H9 (cell line): Measurements from ENCODE around the gene JAG2. TPM values are rescaled to one million over a fixed set of nuclear protein-coding genes. Genes with fewer than 3 reads are reported as not detected.

Experiments used
- DNase-seq: peaks from one replicate; pipeline ENCODE4 v3.0.0-alpha.2; 2017
- H2AFZ ChIP-seq: one replicate; pipeline ENCODE4 v1.6.1; 2013; ENCODE audit warnings: mild to moderate bottlenecking, low read length, control low read depth, moderate library complexity
- H2AK5ac ChIP-seq: 2 replicates; pipeline ENCODE4 v1.6.1; 2013; ENCODE audit warnings: low read length, control low read depth, mixed read lengths; ENCODE audit not compliant: insufficient read length
- H2BK120ac ChIP-seq: one replicate; pipeline ENCODE4 v1.6.1; 2013; ENCODE audit warnings: low read depth, mild to moderate bottlenecking, low read length, control low read depth, inconsistent platforms; ENCODE audit not compliant: poor library complexity, severe bottlenecking
- H2BK12ac ChIP-seq: 2 replicates; pipeline ENCODE4 v1.6.1; 2013; ENCODE audit warnings: low read length, control low read depth, mixed read lengths, low read depth; ENCODE audit not compliant: insufficient read length
- H2BK15ac ChIP-seq: 2 replicates; pipeline ENCODE4 v1.6.1; 2013; ENCODE audit warnings: low read depth, low read length, control low read depth
- H2BK20ac ChIP-seq: one replicate; pipeline ENCODE4 v1.6.1; 2013; ENCODE audit warnings: low read depth, mild to moderate bottlenecking, low read length, control low read depth, inconsistent platforms; ENCODE audit not compliant: poor library complexity, severe bottlenecking
- H2BK5ac ChIP-seq: 2 replicates; pipeline ENCODE4 v1.6.1; 2013; ENCODE audit warnings: low read length, control low read depth, mixed read lengths; ENCODE audit not compliant: insufficient read length
- H3K14ac ChIP-seq: 2 replicates; pipeline ENCODE4 v1.6.1; 2013; ENCODE audit warnings: low read length, control low read depth; ENCODE audit not compliant: insufficient read depth
- H3K18ac ChIP-seq: 2 replicates; pipeline ENCODE4 v1.6.1; 2013; ENCODE audit warnings: low read depth, mild to moderate bottlenecking, mixed read lengths, low read length, control low read depth; ENCODE audit not compliant: insufficient read length
- H3K23ac ChIP-seq: 2 replicates; pipeline ENCODE4 v1.6.1; 2013; ENCODE audit warnings: low read length, control low read depth, mixed read lengths, low read depth; ENCODE audit not compliant: insufficient read length
- H3K23me2 ChIP-seq: 2 replicates; pipeline ENCODE4 v1.6.1; 2013; ENCODE audit warnings: low read depth, mild to moderate bottlenecking, mixed read lengths, low read length, control low read depth; ENCODE audit not compliant: insufficient read length, poor library complexity, severe bottlenecking
- H3K27ac ChIP-seq: 2 replicates; pipeline ENCODE4 v1.5.1; 2013; ENCODE audit warnings: low read length, control low read depth, mixed read lengths, low read depth; ENCODE audit not compliant: insufficient read length
- H3K27me3 ChIP-seq: 2 replicates; pipeline ENCODE4 v1.6.1; 2013; ENCODE audit warnings: low read length, control low read depth, inconsistent platforms; ENCODE audit not compliant: insufficient read depth
- H3K4ac ChIP-seq: 2 replicates; pipeline ENCODE4 v1.6.1; 2013; ENCODE audit warnings: low read depth, mild to moderate bottlenecking, control low read depth, inconsistent platforms, low read length, moderate library complexity
- H3K4me1 ChIP-seq: 2 replicates; pipeline ENCODE4 v1.6.1; 2013; ENCODE audit warnings: low read length, control low read depth, inconsistent platforms; ENCODE audit not compliant: insufficient read depth
- H3K4me2 ChIP-seq: 2 replicates; pipeline ENCODE4 v1.6.1; 2013; ENCODE audit warnings: low read length, control low read depth, mixed read lengths; ENCODE audit not compliant: insufficient read length, insufficient read depth
- H3K56ac ChIP-seq: 2 replicates; pipeline ENCODE4 v1.6.1; 2013; ENCODE audit warnings: low read depth, mild to moderate bottlenecking, mixed read lengths, low read length, control low read depth; ENCODE audit not compliant: insufficient read length
- H3K79me1 ChIP-seq: 2 replicates; pipeline ENCODE4 v1.6.1; 2013; ENCODE audit warnings: low read depth, mild to moderate bottlenecking, moderate library complexity, low read length, control low read depth, inconsistent platforms; ENCODE audit not compliant: insufficient read depth, poor library complexity, severe bottlenecking
- H3K79me2 ChIP-seq: 2 replicates; pipeline ENCODE4 v1.6.1; 2013; ENCODE audit warnings: low read length, control low read depth, inconsistent platforms; ENCODE audit not compliant: insufficient read depth
- H3K9ac ChIP-seq: 2 replicates; pipeline ENCODE4 v1.6.1; 2013; ENCODE audit warnings: low read length, control low read depth, mixed read lengths; ENCODE audit not compliant: insufficient read length; ENCODE audit errors: extremely low read depth
- H3K9me3 ChIP-seq: one replicate; pipeline ENCODE4 v1.6.1; 2013; ENCODE audit warnings: low read depth, low read length, inconsistent platforms; ENCODE audit not compliant: control insufficient read depth
- H3T11ph ChIP-seq: one replicate; pipeline ENCODE4 v1.6.1; 2013; ENCODE audit warnings: mild to moderate bottlenecking, low read length, control low read depth, inconsistent platforms
- H4K20me1 ChIP-seq: one replicate; pipeline ENCODE4 v1.6.1; 2013; ENCODE audit not compliant: control insufficient read depth, insufficient read length, insufficient read depth
- H4K5ac ChIP-seq: 2 replicates; pipeline ENCODE4 v1.6.1; 2013; ENCODE audit warnings: low read depth, mild to moderate bottlenecking, mixed read lengths, low read length, control low read depth; ENCODE audit not compliant: insufficient read length
- H4K8ac ChIP-seq: replicated peaks from 2 replicates; pipeline ENCODE4 v1.6.1; 2013; ENCODE audit warnings: low read length, control low read depth, mixed read lengths, low read depth; ENCODE audit not compliant: insufficient read length
- H4K91ac ChIP-seq: 2 replicates; pipeline ENCODE4 v1.6.1; 2013; ENCODE audit warnings: low read depth, mild to moderate bottlenecking, moderate library complexity, mixed read lengths, low read length, control low read depth; ENCODE audit not compliant: insufficient read length
- H3K27ac Mint-ChIP-seq, 3 experiments: 2 replicates in 2 of 3; 3 replicates in 1 of 3; pipeline ENCODE4 v1.8.0; 2020 to 2021; ENCODE audit warnings: mixed read lengths in 3 of 3, mild to moderate bottlenecking in 1 of 3, moderate library complexity in 1 of 3
- H3K27me3 Mint-ChIP-seq: 2 replicates; pipeline ENCODE4 v1.8.0; 2021; ENCODE audit warnings: low read depth, mild to moderate bottlenecking, moderate library complexity, mixed read lengths
- H3K36me3 Mint-ChIP-seq, 3 experiments: 2 replicates in 2 of 3; 3 replicates in 1 of 3; pipeline ENCODE4 v1.8.0; 2020 to 2021; ENCODE audit warnings: low read depth in 3 of 3, mixed read lengths in 3 of 3; ENCODE audit not compliant: insufficient read depth in 1 of 3
- H3K4me1 Mint-ChIP-seq, 2 experiments: 2 replicates each; pipeline ENCODE4 v1.8.0; 2020; ENCODE audit warnings: mixed read lengths in 2 of 2
- H3K4me3 Mint-ChIP-seq, 2 experiments: 2 replicates in 1 of 2; 3 replicates in 1 of 2; pipeline ENCODE4 v1.8.0; 2020 to 2021; ENCODE audit warnings: mild to moderate bottlenecking in 2 of 2, mixed read lengths in 2 of 2, moderate library complexity in 1 of 2
- H3K9me3 Mint-ChIP-seq, 2 experiments: 2 replicates in 1 of 2; 3 replicates in 1 of 2; pipeline ENCODE4 v1.8.0; 2020; ENCODE audit warnings: mild to moderate bottlenecking in 2 of 2, mixed read lengths in 2 of 2, moderate library complexity in 1 of 2
- WGBS: extraction: QIAGEN DNeasy Blood & Tissue Kit; methylation state at CpG from one replicate; pipeline ENCODE4 v1.1.7; 2013; ENCODE audit warnings: missing lambda C conversion rate, low lambda C conversion rate, mixed read lengths; ENCODE audit not compliant: insufficient read length; ENCODE audit errors: extremely low coverage; 5-methylcytosine and 5-hydroxymethylcytosine counted together
- total RNA-seq: library from RNA; stranded (reverse); gene quantifications from 2 replicates; pipeline ENCODE4 v1.2.1, GENCODE V29; 2021
- TF ChIP-seq, protein P1 (sequence below): fragments of 200-600 bp; sonication (generic); conservative IDR thresholded peaks from 3 replicates; pipeline ENCODE4 v1.8.0; 2021; ENCODE audit warnings: antibody characterized with exemption, mild to moderate bottlenecking

Gene JAG2
- total RNA-seq, 1 experiment from 2014 or later = 11.4 TPM

DNA sequence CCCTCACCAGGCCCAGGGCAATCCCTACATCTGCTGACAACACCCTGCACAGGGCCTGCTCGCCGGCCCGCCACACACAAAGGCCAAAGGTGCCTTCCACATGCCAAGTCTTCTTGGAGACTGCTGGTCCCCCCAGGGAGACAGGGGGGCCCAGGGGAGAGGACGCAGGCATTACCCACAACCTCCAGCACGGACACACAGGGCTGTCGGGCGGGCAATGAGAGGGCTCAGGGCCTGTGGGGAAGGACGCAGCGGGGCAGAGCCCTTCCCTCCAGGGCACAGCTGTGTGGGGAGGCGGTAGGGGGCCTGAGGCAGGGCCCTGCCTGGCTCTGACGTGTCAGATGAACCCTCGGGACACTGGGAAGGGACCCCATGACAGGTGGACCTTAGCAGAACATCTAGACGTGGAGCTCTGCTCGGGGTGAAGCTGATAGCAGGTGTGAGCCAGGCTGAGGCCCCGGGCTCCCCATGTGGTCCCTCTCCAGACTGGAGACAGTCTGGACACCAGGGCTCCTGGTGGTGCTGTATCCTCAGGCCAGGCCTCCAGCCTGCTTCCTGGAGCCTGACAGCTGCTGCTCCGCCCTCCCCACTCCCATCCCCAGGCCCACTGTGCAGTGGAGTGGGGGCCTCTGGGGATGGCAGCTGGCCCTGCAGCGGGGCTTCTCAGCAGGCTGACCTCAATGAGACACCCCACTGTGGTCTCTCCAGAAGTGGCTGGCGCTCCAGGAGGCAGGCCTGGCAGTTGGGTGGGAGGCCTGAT, 44.1 kb upstream of the JAG2 start:
- H3K27ac ChIP-seq = no peak overlapping the region
- TF ChIP-seq, protein P1, sequence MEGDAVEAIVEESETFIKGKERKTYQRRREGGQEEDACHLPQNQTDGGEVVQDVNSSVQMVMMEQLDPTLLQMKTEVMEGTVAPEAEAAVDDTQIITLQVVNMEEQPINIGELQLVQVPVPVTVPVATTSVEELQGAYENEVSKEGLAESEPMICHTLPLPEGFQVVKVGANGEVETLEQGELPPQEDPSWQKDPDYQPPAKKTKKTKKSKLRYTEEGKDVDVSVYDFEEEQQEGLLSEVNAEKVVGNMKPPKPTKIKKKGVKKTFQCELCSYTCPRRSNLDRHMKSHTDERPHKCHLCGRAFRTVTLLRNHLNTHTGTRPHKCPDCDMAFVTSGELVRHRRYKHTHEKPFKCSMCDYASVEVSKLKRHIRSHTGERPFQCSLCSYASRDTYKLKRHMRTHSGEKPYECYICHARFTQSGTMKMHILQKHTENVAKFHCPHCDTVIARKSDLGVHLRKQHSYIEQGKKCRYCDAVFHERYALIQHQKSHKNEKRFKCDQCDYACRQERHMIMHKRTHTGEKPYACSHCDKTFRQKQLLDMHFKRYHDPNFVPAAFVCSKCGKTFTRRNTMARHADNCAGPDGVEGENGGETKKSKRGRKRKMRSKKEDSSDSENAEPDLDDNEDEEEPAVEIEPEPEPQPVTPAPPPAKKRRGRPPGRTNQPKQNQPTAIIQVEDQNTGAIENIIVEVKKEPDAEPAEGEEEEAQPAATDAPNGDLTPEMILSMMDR = no peak
- H4K8ac ChIP-seq = no peak overlapping the region
- H3K18ac ChIP-seq = no peak overlapping the region
- no peaks in the 10 kb centered on the region for H3K27me3 ChIP-seq
- no peak overlapping the region for H2BK15ac ChIP-seq
- no CpG with 5 or more reads among the region's 18 CpGs for WGBS
- H2AK5ac ChIP-seq = no peak overlapping the region
- H3K9me3 ChIP-seq = no peaks in the 10 kb centered on the region
- H3K14ac ChIP-seq = no peak overlapping the region
- H2AFZ ChIP-seq = no peak overlapping the region
- Mint-ChIP-seq H3K9me3 (no peaks in the 10 kb centered on the region; a peak in 1 of 5 replicates), H3K27me3 (no peaks in the 10 kb centered on the region; the same call in 1 of the 2 replicates), H3K4me1 (no peaks in the 10 kb centered on the region; a peak in 2 of 4 replicates), H3K27ac (peak overlapping the region in 1 of 3 experiments; percentile 85; a peak in 2 of 7 replicates), H3K36me3 (peaks cover 0 to 7% (median 2%) of the 10 kb centered on the region in 3 experiments; a peak in 6 of 7 replicates), H3K4me3 (no peak overlapping the region)
- no peak for DNase-seq
- no peak overlapping the region for H3K4me2 ChIP-seq
- no peak overlapping the region for H3K56ac ChIP-seq
- no peak overlapping the region for H3T11ph ChIP-seq
- no peaks in the 10 kb centered on the region for H3K79me2 ChIP-seq
- H2BK12ac ChIP-seq = no peak overlapping the region
- H2BK5ac ChIP-seq = no peak overlapping the region
- H2BK20ac ChIP-seq = no peak overlapping the region
- no peaks in the 10 kb centered on the region for H4K20me1 ChIP-seq
- H4K91ac ChIP-seq = no peak overlapping the region
- no peaks in the 10 kb centered on the region for H3K4me1 ChIP-seq
- H3K23me2 ChIP-seq = no peaks in the 10 kb centered on the region
- H3K79me1 ChIP-seq = no peaks in the 10 kb centered on the region
- no peak overlapping the region for H3K4ac ChIP-seq
- no peak overlapping the region for H3K9ac ChIP-seq
- no peak overlapping the region for H3K23ac ChIP-seq
- H2BK120ac ChIP-seq = no peak overlapping the region
- H4K5ac ChIP-seq = no peak overlapping the region
